ENCODE data around the gene BMP6. TPM values are rescaled to one million over a fixed set of nuclear protein-coding genes. Genes with fewer than 3 reads are reported as not detected.

The BMP6 gene
- total RNA-seq, 2 donors from 2014 or later, result 0.62 to 2.1 TPM

- Histone ChIP-seq H3K27me3 (no peaks in the 10 kb centered on the region), H3K4me1 (no peaks in the 10 kb centered on the region), H3K4me3 (peak overlapping the region; percentile 55), H3K27ac (peak overlapping the region; percentile 67), H3K9me3 (no peaks in the 10 kb centered on the region), H3K9ac (ENCODE audit: low read depth in 2 of 2, low read length in 2 of 2) (peak overlapping the region; percentile 63 to 85), H3K36me3 (no peaks in the 10 kb centered on the region)
- DNase-seq, result peak; percentile 46
- TF ChIP-seq CTCF (IDR thresholded peaks at IDR 0.05), result no peak
- intact Hi-C loops (cut with DNase I), result loop anchor here (10.0 kb wide), 1 partner anchor 187 kb away; the partner anchor contains the start of gene BMP6
These were observed 185.4 kb downstream of the BMP6 start for GRCh38 chr6:7911345-7911725.

GRCh38 chr6:7912024-7912423 lies 186.1 kb downstream of the BMP6 start:
- Histone ChIP-seq H3K9ac (ENCODE audit: low read depth in 2 of 2, low read length in 2 of 2) (peak overlapping the region in 1 of 2 donors; percentile 85), H3K9me3 (no peaks in the 10 kb centered on the region), H3K4me3 (no peak overlapping the region), H3K36me3 (no peaks in the 10 kb centered on the region), H3K27ac (peak overlapping the region; percentile 67), H3K27me3 (no peaks in the 10 kb centered on the region), H3K4me1 (no peaks in the 10 kb centered on the region)
- no peak for TF ChIP-seq CTCF (IDR thresholded peaks at IDR 0.05)
- intact Hi-C loops (cut with DNase I), result loop anchor here (10.0 kb wide), 1 partner anchor 187 kb away; the partner anchor contains the start of gene BMP6
- no peak for DNase-seq

- intact Hi-C loops (cut with DNase I), result loop anchor here (10.0 kb wide), 1 partner anchor 188 kb away; the partner anchor contains the start of gene BMP6
- no peaks in the 10 kb centered on the region for H3K36me3 ChIP-seq
- no peak overlapping the region for H3K27ac ChIP-seq
These were observed 187.0 kb downstream of the BMP6 start for GRCh38 chr6:7912736-7913517.

GRCh38 chr6:7914311-7914710 lies 188.4 kb downstream of the BMP6 start:
- no peak overlapping the region for H3K9ac ChIP-seq (ENCODE audit: low read depth in 2 of 2, low read length in 2 of 2)
- intact Hi-C loops (cut with DNase I), result loop anchor here (10.0 kb wide), 1 partner anchor 190 kb away; the partner anchor contains the start of gene BMP6
- H3K27me3 ChIP-seq, result no peaks in the 10 kb centered on the region
- H3K9me3 ChIP-seq, result no peaks in the 10 kb centered on the region
- H3K4me3 ChIP-seq, result no peak overlapping the region
- no peak for TF ChIP-seq CTCF (IDR thresholded peaks at IDR 0.05)
- DNase-seq, result no peak
- no peaks in the 10 kb centered on the region for H3K4me1 ChIP-seq
- no peak overlapping the region for H3K27ac ChIP-seq
- no peaks in the 10 kb centered on the region for H3K36me3 ChIP-seq

More at GRCh38 chr6:7912736-7913517, 187.0 kb downstream of the BMP6 start:
- no peak for DNase-seq
- Histone ChIP-seq H3K9me3 (no peaks in the 10 kb centered on the region), H3K27me3 (no peaks in the 10 kb centered on the region), H3K9ac (ENCODE audit: low read depth in 2 of 2, low read length in 2 of 2) (no peak overlapping the region), H3K4me1 (no peaks in the 10 kb centered on the region), H3K4me3 (no peak overlapping the region)
- TF ChIP-seq CTCF (IDR thresholded peaks at IDR 0.05), result no peak

GRCh38 chr6:7914991-7915789 lies 189.3 kb downstream of the BMP6 start:
- H3K9me3 ChIP-seq, result no peaks in the 10 kb centered on the region
- DNase-seq, result no peak
- no peak overlapping the region for H3K4me3 ChIP-seq
- H3K27me3 ChIP-seq, result no peaks in the 10 kb centered on the region
- intact Hi-C loops (cut with DNase I), result loop anchor here (10.0 kb wide), 1 partner anchor 190 kb away; the partner anchor contains the start of gene BMP6
- H3K27ac ChIP-seq, result no peak overlapping the region
- H3K9ac ChIP-seq (ENCODE audit: low read depth in 2 of 2, low read length in 2 of 2), result no peak overlapping the region
- H3K4me1 ChIP-seq, result no peaks in the 10 kb centered on the region
- no peak for TF ChIP-seq CTCF (IDR thresholded peaks at IDR 0.05)
- no peaks in the 10 kb centered on the region for H3K36me3 ChIP-seq
